GM18858 (cell line): ENCODE data around the gene ARMC2.
"Not testable (repeated sequence)": the region's sequence is repeated elsewhere in the genome, so short reads cannot be mapped to it uniquely, and the experiment has no call there.

Experiments
- ATAC-seq: cut with Tn5 transposase; IDR thresholded peaks from one replicate; pipeline ENCODE4 v1.9.1; 2021; ENCODE audit not compliant: unreplicated experiment

Gene ARMC2

GRCh38 chr6:108835218-108835850, 12.9 kb upstream of the ARMC2 start:
- peak; percentile 87 for ATAC-seq

GRCh38 chr6:108836061-108836460, 12.2 kb upstream of the ARMC2 start:
- no peak for ATAC-seq

- no peak for ATAC-seq
Observed at GRCh38 chr6:108837236-108837971, 10.8 kb upstream of the ARMC2 start.

GRCh38 chr6:108838101-108838717, 10.0 kb upstream of the ARMC2 start:
- ATAC-seq = no peak

GRCh38 chr6:108839083-108839642, 9.1 kb upstream of the ARMC2 start:
- ATAC-seq = no peak

- no peak for ATAC-seq
Observed at GRCh38 chr6:108840919-108841318, 7.3 kb upstream of the ARMC2 start.

GRCh38 chr6:108841377-108841855, 6.8 kb upstream of the ARMC2 start:
- no peak for ATAC-seq

GRCh38 chr6:108844135-108844534, 4.1 kb upstream of the ARMC2 start:
- ATAC-seq = no peak

- no peak for ATAC-seq
Observed at GRCh38 chr6:108845145-108845544, 3.1 kb upstream of the ARMC2 start.

GRCh38 chr6:108846101-108846500, 2.1 kb upstream of the ARMC2 start:
- no peak for ATAC-seq

- ATAC-seq = no peak
Observed at GRCh38 chr6:108846628-108847027, 1.6 kb upstream of the ARMC2 start.

- ATAC-seq = no peak
Observed at GRCh38 chr6:108847738-108848115, 495 bp upstream of the ARMC2 start.

- ATAC-seq = no peak
Observed at GRCh38 chr6:108850669-108851465, 2.6 kb downstream of the ARMC2 start.

GRCh38 chr6:108851756-108852155, 3.5 kb downstream of the ARMC2 start:
- ATAC-seq = no peak

GRCh38 chr6:108853077-108853476, 4.9 kb downstream of the ARMC2 start:
- ATAC-seq = no peak

GRCh38 chr6:108862479-108863191, 14.4 kb downstream of the ARMC2 start:
- no peak for ATAC-seq

GRCh38 chr6:108865751-108866286, 17.6 kb downstream of the ARMC2 start:
- not testable (repeated sequence) for ATAC-seq

- ATAC-seq = no peak
Observed at GRCh38 chr6:108866798-108867197, 18.6 kb downstream of the ARMC2 start.

GRCh38 chr6:108868647-108869046, 20.4 kb downstream of the ARMC2 start:
- ATAC-seq = no peak

- ATAC-seq = no peak
Observed at GRCh38 chr6:108869876-108870275, 21.7 kb downstream of the ARMC2 start.
